ENCODE data around the gene ABHD17C. TPM values are rescaled to one million over a fixed set of nuclear protein-coding genes. Genes with fewer than 3 reads are reported as not detected.

The ABHD17C gene
- polyA plus RNA-seq, 1 experiment = 30.8 TPM

DNA sequence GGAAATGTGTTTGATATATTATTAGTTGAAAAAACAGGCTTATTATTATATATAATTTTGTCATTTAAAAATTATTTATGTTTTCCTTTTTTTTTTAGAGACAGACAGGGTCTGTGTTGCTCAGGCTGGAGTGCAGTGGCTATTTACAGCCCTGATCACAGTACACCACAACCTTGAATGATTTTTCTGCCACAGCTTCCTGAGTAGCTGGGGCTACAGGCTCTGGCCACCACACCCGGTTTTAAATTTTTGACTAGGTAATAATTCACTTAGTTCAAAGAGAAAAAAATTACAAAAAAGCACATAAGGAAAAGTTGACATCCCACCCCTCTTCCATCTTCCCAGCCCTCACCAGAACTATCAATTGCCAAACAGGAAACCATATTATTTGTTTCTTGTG, 79.4 kb downstream of the ABHD17C start:
- TF ChIP-seq, protein P1, sequence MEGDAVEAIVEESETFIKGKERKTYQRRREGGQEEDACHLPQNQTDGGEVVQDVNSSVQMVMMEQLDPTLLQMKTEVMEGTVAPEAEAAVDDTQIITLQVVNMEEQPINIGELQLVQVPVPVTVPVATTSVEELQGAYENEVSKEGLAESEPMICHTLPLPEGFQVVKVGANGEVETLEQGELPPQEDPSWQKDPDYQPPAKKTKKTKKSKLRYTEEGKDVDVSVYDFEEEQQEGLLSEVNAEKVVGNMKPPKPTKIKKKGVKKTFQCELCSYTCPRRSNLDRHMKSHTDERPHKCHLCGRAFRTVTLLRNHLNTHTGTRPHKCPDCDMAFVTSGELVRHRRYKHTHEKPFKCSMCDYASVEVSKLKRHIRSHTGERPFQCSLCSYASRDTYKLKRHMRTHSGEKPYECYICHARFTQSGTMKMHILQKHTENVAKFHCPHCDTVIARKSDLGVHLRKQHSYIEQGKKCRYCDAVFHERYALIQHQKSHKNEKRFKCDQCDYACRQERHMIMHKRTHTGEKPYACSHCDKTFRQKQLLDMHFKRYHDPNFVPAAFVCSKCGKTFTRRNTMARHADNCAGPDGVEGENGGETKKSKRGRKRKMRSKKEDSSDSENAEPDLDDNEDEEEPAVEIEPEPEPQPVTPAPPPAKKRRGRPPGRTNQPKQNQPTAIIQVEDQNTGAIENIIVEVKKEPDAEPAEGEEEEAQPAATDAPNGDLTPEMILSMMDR (IDR thresholded peaks at IDR 0.05; ENCODE audit: low read depth, low read length) = no peak
- CTCF ChIA-PET = interaction anchor here (7.0 kb wide), 1 partner anchor 207 kb away, joined by 169 read pairs; no protein-coding TSS in a partner anchor
- H3K4me3 ChIP-seq (ENCODE audit: low read depth, low read length) = no peak overlapping the region
- peaks cover 3% of the 10 kb centered on the region for H3K9me3 ChIP-seq (ENCODE audit: control insufficient read depth, insufficient read depth, low read length)
- H3K27me3 ChIP-seq (ENCODE audit: control insufficient read depth, insufficient read depth, low read length) = no peaks in the 10 kb centered on the region
- no peak overlapping the region for H3K27ac ChIP-seq (ENCODE audit: low read depth, low read length)
- POLR2A ChIA-PET = no interaction called here
- DNase-seq (ENCODE audit: low read depth, low spot score) = no peak

DNA sequence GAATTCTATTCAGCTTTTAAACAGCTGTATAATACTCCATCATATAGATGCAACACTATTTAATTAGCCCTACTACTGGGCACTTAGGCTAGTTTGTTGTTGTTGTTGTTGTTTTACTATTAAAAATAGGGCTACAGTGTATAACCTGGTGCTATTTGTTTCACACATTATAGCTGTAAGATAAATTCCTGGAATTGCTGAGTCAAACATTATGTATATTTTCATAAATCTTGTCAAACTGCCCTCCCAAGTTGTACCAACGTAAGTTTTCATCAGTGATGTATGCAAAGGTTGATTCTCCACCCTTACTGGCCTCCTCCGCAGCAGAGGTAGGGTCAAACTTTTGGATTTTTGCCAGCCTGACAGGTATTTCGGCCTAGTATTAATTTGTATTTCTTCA, 80.2 kb downstream of the ABHD17C start:
- Histone ChIP-seq H3K27ac (ENCODE audit: low read depth, low read length) (no peak overlapping the region), H3K9me3 (ENCODE audit: control insufficient read depth, insufficient read depth, low read length) (peaks cover 8% of the 10 kb centered on the region), H3K27me3 (ENCODE audit: control insufficient read depth, insufficient read depth, low read length) (no peaks in the 10 kb centered on the region), H3K4me3 (ENCODE audit: low read depth, low read length) (no peak overlapping the region)
- DNase-seq (ENCODE audit: low read depth, low spot score) = no peak
- ChIA-PET POLR2A (no interaction called here), CTCF (interaction anchor here (0.9 to 7.0 kb wide), 9 partner anchors 23 to 319 kb away, joined by 3 to 169 read pairs (median 11); no protein-coding TSS in a partner anchor)
- TF ChIP-seq, protein P1 (IDR thresholded peaks at IDR 0.05; ENCODE audit: low read depth, low read length) = no peak

DNA sequence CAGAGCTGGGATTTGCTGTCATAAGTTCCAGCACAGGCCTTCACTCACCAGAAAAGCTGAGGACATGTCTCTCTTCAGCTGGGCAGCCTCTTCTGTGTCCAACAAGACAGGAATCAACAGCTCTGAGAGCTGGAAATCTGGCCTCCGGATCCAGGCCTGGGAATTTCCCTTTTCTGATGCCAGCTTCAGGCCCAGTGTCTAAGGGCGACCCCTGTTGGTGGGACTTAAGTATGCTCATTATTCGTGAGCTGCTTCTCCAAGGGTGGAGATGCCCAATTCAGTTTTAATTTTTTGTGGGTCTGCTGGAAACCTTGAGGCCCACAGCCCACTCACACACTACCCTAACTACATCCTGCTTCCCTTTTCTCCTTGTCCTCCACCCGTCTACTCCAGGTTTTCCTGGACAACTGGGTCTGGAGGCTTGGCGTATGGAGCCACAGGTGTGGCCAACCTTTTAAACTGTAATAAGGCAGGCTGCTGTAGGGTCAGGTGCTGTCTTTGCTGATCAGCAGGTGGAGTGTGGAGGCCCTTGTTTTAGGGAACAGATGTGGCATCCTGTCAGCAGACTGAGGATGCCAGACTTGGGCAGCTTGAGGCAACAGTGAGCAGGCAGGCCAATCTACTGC, 81.4 kb downstream of the ABHD17C start:
- ChIA-PET POLR2A (interaction anchor here (0.6 to 1.4 kb wide), 2 partner anchors 8 to 13 kb away, joined by 3 to 5 read pairs; no protein-coding TSS in a partner anchor), CTCF (interaction anchor here (0.6 to 7.0 kb wide), 27 partner anchors 9 to 369 kb away, joined by 3 to 169 read pairs (median 4); partner anchors contain the start of gene ABHD17C)
- Histone ChIP-seq H3K9me3 (ENCODE audit: control insufficient read depth, insufficient read depth, low read length) (peaks cover 9% of the 10 kb centered on the region), H3K4me3 (ENCODE audit: low read depth, low read length) (no peak overlapping the region), H3K27ac (ENCODE audit: low read depth, low read length) (peak overlapping the region; percentile 52), H3K27me3 (ENCODE audit: control insufficient read depth, insufficient read depth, low read length) (no peaks in the 10 kb centered on the region)
- peak; percentile 48 for DNase-seq (ENCODE audit: low read depth, low spot score)
- TF ChIP-seq, protein P1 (IDR thresholded peaks at IDR 0.05; ENCODE audit: low read depth, low read length) = peak; percentile 75

DNA sequence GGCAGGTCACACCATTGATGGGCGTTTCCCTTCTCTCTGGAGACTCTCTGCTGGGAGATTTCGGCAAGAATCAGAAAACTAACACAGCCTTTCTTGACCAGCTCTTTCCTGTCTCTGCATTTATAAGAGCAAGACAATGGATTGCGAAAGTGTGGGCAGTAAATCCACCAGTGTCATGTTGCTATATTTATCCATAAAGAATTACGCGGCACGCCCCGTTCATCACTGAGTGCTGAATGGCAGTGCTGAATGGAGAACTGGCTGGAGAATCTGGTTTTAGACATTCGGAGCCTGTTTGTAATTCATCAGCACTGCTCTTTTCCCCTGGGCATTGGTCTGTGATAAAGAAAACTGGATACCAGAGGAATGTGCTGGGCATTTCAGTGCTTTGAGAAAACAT, 82.0 kb downstream of the ABHD17C start:
- peak; percentile 36 for DNase-seq (ENCODE audit: low read depth, low spot score)
- Histone ChIP-seq H3K4me3 (ENCODE audit: low read depth, low read length) (no peak overlapping the region), H3K27ac (ENCODE audit: low read depth, low read length) (peak overlapping the region; percentile 39), H3K9me3 (ENCODE audit: control insufficient read depth, insufficient read depth, low read length) (peaks cover 9% of the 10 kb centered on the region), H3K27me3 (ENCODE audit: control insufficient read depth, insufficient read depth, low read length) (no peaks in the 10 kb centered on the region)
- CTCF ChIA-PET = interaction anchor here (0.6 to 7.0 kb wide), 22 partner anchors 10 to 369 kb away, joined by 3 to 169 read pairs (median 5); partner anchors contain the start of gene ABHD17C
- TF ChIP-seq, protein P1 (IDR thresholded peaks at IDR 0.05; ENCODE audit: low read depth, low read length) = no peak
- POLR2A ChIA-PET = interaction anchor here (0.5 to 1.4 kb wide), 2 partner anchors 9 to 1370 kb away, joined by 3 to 10 read pairs; no protein-coding TSS in a partner anchor

Data from AG04450 (cell line).